Ovary (tissue), 1 donor: ENCODE results near the gene CDHR2.

Experiments
- EP300 ChIP-seq: sonication (generic); formaldehyde crosslinking; IDR thresholded peaks from one replicate; pipeline ENCODE4 v1.6.1; 2017; ENCODE audit warnings: antibody characterized with exemption
- POLR2A ChIP-seq: fragments of 450-650 bp; IDR thresholded peaks from one replicate; pipeline ENCODE4 v1.6.1; 2017; ENCODE audit warnings: antibody characterized with exemption, mild to moderate bottlenecking, moderate library complexity

DNA sequence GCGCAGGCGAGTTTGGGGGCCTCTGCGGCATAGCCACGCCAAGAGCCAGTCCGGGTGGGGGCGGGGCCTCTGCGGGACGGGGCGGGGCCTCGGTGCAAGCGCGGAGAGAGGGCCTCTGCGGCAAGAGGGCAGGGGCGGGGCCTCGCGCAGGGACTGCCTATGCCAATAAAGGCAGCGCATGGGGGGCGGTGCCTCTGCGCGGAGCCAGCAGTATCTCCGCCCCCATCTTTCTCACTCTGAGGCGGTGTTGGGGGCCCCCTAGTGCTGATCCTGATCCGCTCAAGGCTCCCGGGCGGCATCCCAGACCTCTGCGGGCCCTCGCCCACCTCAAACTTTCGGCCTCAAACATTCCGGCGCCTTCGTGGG is 70.0 kb downstream of the CDHR2 start:
- TF ChIP-seq EP300, result no peak
- no peak for TF ChIP-seq POLR2A
